Esophagus squamous epithelium (tissue), 5 donors: ENCODE results near the gene ILF3. TPM values are rescaled to one million over a fixed set of nuclear protein-coding genes. Genes with fewer than 3 reads are reported as not detected.
"Not testable (repeated sequence)": the region's sequence is repeated elsewhere in the genome, so short reads cannot be mapped to it uniquely, and the experiment has no call there.

Source experiments
- DNase-seq: peaks from one replicate; lab custom pipeline; 2025; lab: John Stamatoyannopoulos, UW
- H3K27ac ChIP-seq, 4 donors: fragments of 200-600 bp; sonication (generic); one replicate each; pipeline ENCODE4 v1.5.1; 2016 to 2019; ENCODE audit warnings: mild to moderate bottlenecking in 1 of 4
- H3K27me3 ChIP-seq, 4 donors: fragments of 200-600 bp; sonication (generic); 1 replicate in 3 of 4; 2 replicates in 1 of 4; pipeline versions ENCODE4 v1.5.1 to v1.6.0; 2017 to 2021; ENCODE audit warnings: antibody characterized with exemption in 1 of 4
- H3K36me3 ChIP-seq, 3 donors: fragments of 200-600 bp; sonication (generic); one replicate each; pipeline ENCODE4 v1.5.1; 2016 to 2019
- H3K4me1 ChIP-seq, 3 donors: fragments of 200-600 bp; sonication (generic); one replicate each; pipeline ENCODE4 v1.5.1; 2017 to 2019
- H3K4me3 ChIP-seq, 4 donors: fragments of 200-600 bp; sonication (generic); 1 replicate in 3 of 4; 2 replicates in 1 of 4; pipeline ENCODE4 v1.5.1; 2016 to 2019; ENCODE audit warnings: mild to moderate bottlenecking in 2 of 4, moderate library complexity in 1 of 4
- H3K9me3 ChIP-seq, 3 donors: fragments of 200-600 bp; sonication (generic); one replicate each; pipeline ENCODE4 v1.5.1; 2016 to 2019
- CTCF ChIP-seq, 6 experiments: fragments of 450-650 bp in 4 of 6; fragments of 200-600 bp in 2 of 6; sonication (generic) in 2 of 6; IDR thresholded peaks; one replicate each; pipeline ENCODE4 v1.5.1; 2016 to 2019; ENCODE audit warnings: antibody characterized with exemption in 6 of 6, mild to moderate bottlenecking in 4 of 6, moderate library complexity in 4 of 6
- POLR2A ChIP-seq, 4 donors: fragments of 450-650 bp; IDR thresholded peaks; one replicate each; pipeline ENCODE4 v1.6.1; 2017; ENCODE audit warnings: antibody characterized with exemption in 4 of 4, mild to moderate bottlenecking in 4 of 4, moderate library complexity in 3 of 4
- WGBS, 2 donors: methylation state at CpG; one replicate each; pipeline ENCODE4 v1.1.5; 2018; 5-methylcytosine and 5-hydroxymethylcytosine counted together
- intact Hi-C: fragments of 100-400 bp; cut with DNase I; formaldehyde crosslinking; loops from one replicate; pipeline ENCODE4 v1.15.0; 2022
- total RNA-seq, 4 donors: library from RNA; depleted of rRNA; stranded (reverse); fragments of >200 nt; gene quantifications; one replicate each; pipeline ENCODE4 v1.1.0, GENCODE V29; 2016
- donor health status: DM: yes; HTN: yes; CAD: no.

The ILF3 gene
- total RNA-seq, 4 donors from 2014 or later: 68.7 to 123 (median 98.3) TPM

GRCh38 chr19:10670876-10671804, 17.0 kb downstream of the ILF3 start:
- no peaks in the 10 kb centered on the region for H3K9me3 ChIP-seq
- no peak for DNase-seq
- peaks cover 7 to 65% (median 16%) of the 10 kb centered on the region in 3 donors for H3K4me1 ChIP-seq
- intact Hi-C loops: no loop called here
- H3K27ac ChIP-seq: no peak overlapping the region
- no peaks in the 10 kb centered on the region for H3K27me3 ChIP-seq
- H3K4me3 ChIP-seq: no peak overlapping the region
- TF ChIP-seq POLR2A (IDR thresholded peaks at IDR 0.05) (no peak), CTCF (IDR thresholded peaks at IDR 0.05) (no peak)
- 72 to 76% methylated on average over 17 to 22 of the region's 24 CpGs for WGBS, 2 donors
- peaks cover 0 to 79% (median 15%) of the 10 kb centered on the region in 3 donors for H3K36me3 ChIP-seq

GRCh38 chr19:10671922-10672321, 17.8 kb downstream of the ILF3 start:
- DNase-seq, intact Hi-C loops, H3K27ac ChIP-seq, H3K27me3 ChIP-seq, H3K9me3 ChIP-seq, H3K4me3 ChIP-seq: not testable (repeated sequence)
- peaks cover 7 to 57% (median 16%) of the 10 kb centered on the region in 3 donors for H3K4me1 ChIP-seq
- H3K36me3 ChIP-seq: peaks cover 2 to 79% (median 15%) of the 10 kb centered on the region in 3 donors
- WGBS, 2 donors: 82 to 92% methylated on average over 3 of the region's 3 CpGs

DNA sequence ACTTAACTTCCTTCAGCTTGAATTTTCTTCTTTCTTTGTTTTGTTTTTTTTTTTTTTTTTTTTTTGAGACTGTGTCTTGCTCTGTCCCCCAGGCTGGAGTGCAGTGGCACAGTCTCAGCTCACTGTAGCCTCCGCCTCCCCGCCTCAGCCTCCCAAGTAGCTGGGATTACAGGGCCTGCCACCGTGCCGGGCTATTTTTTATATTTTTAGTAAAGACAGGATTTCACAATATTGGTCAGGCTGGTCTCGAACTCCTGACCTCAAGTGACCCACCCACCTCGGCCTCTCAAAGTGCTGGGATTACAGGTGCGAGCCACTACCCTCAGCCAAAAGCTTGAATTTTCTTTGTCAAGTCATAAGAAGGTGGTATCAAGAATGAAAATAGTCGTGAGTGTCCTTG, 21.1 kb downstream of the ILF3 start:
- H3K27me3 ChIP-seq, H3K27ac ChIP-seq, H3K9me3 ChIP-seq, H3K4me3 ChIP-seq, intact Hi-C loops, DNase-seq: not testable (repeated sequence)
- Histone ChIP-seq H3K4me1 (peaks cover 0 to 25% (median 3%) of the 10 kb centered on the region in 3 donors), H3K36me3 (peaks cover 32 to 96% (median 47%) of the 10 kb centered on the region in 3 donors)
- WGBS, 2 donors: 83 to 85% methylated on average over 7 to 8 of the region's 8 CpGs

DNA sequence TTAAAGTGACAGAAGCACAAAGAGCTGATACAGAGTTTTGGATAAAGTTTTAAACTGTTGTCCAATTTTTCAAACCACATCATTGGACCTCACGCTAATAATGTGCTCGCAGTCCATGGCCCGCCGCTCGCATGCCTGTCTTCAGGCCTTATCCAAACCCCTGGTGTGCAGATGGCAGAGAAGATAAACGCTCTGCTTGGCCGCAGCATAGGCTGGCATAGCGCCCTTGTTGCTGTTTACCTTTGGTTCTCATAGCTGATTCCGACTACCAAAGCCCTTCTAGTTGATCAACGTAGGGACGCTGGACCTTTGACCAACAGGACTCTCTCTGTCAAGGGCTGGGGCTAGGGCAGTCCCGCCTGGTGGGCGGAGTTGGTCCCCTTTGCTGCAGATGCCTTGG, 23.6 kb downstream of the ILF3 start:
- TF ChIP-seq POLR2A (IDR thresholded peaks at IDR 0.05) (no peak), CTCF (IDR thresholded peaks at IDR 0.05) (no peak)
- DNase-seq: no peak
- H3K4me1 ChIP-seq: peaks cover 0 to 21% (median 3%) of the 10 kb centered on the region in 3 donors
- no peaks in the 10 kb centered on the region for H3K9me3 ChIP-seq
- intact Hi-C loops: no loop called here
- H3K36me3 ChIP-seq: peaks cover 57 to 99% (median 64%) of the 10 kb centered on the region in 3 donors
- no peaks in the 10 kb centered on the region for H3K27me3 ChIP-seq
- no peak overlapping the region for H3K27ac ChIP-seq
- H3K4me3 ChIP-seq: no peak overlapping the region
- 88 to 91% methylated on average over 10 to 13 of the region's 13 CpGs for WGBS, 2 donors

- H3K27ac ChIP-seq: no peak overlapping the region
- H3K36me3 ChIP-seq: peaks cover 67 to 99% (median 75%) of the 10 kb centered on the region in 3 donors
These were observed 24.7 kb downstream of the ILF3 start for GRCh38 chr19:10678813-10679212.

More at GRCh38 chr19:10678813-10679212, 24.7 kb downstream of the ILF3 start:
- Histone ChIP-seq H3K4me1 (peaks cover 0 to 16% (median 0%) of the 10 kb centered on the region in 3 donors), H3K27me3 (no peaks in the 10 kb centered on the region), H3K4me3 (no peak overlapping the region), H3K9me3 (no peaks in the 10 kb centered on the region)
- no peak for TF ChIP-seq POLR2A (IDR thresholded peaks at IDR 0.05)
- no peak for TF ChIP-seq CTCF (IDR thresholded peaks at IDR 0.05)
- intact Hi-C loops: no loop called here
- 94% methylated on average over 6 of the region's 12 CpGs; no CpG with 5 or more reads in 1 of the 2 donors for WGBS, 2 donors
- DNase-seq: no peak
